Thoracic aorta (tissue), 2 donors: Measurements from ENCODE around the gene GSTK1. TPM values are rescaled to one million over a fixed set of nuclear protein-coding genes. Genes with fewer than 3 reads are reported as not detected.

Experiments
- ATAC-seq: fragments of 150-250 bp; one replicate; pipeline ENCODE4 v1.8.0; 2017; ENCODE audit warnings: low read depth; ENCODE audit not compliant: insufficient number of reproducible peaks, low FRiP score
- DNase-seq: peaks from one replicate; pipeline ENCODE4 v3.0.0-alpha.2; 2020; ENCODE audit warnings: low spot score
- H3K27ac ChIP-seq, 2 donors: fragments of 200-600 bp; sonication (generic); 1 replicate in 1 of 2; 2 replicates in 1 of 2; pipeline ENCODE4 v1.5.1; 2016; ENCODE audit warnings: mild to moderate bottlenecking in 2 of 2, moderate library complexity in 2 of 2
- H3K27me3 ChIP-seq: fragments of 200-600 bp; sonication (generic); replicated peaks from 2 replicates; pipeline ENCODE4 v1.6.0; 2016; ENCODE audit warnings: mild to moderate bottlenecking; ENCODE audit not compliant: insufficient read depth
- H3K36me3 ChIP-seq: fragments of 200-600 bp; sonication (generic); one replicate; pipeline ENCODE4 v1.5.1; 2016
- H3K4me1 ChIP-seq, 2 donors: fragments of 200-600 bp; sonication (generic); 1 replicate in 1 of 2; 2 replicates in 1 of 2; pipeline versions ENCODE4 v1.5.1 to v1.6.0; 2016; ENCODE audit warnings: low read depth in 2 of 2, mild to moderate bottlenecking in 1 of 2; ENCODE audit not compliant: control insufficient read depth in 1 of 2
- H3K4me3 ChIP-seq: fragments of 200-600 bp; sonication (generic); 2 replicates; pipeline ENCODE4 v1.5.1; 2016; ENCODE audit warnings: mild to moderate bottlenecking
- H3K9me3 ChIP-seq: fragments of 200-600 bp; sonication (generic); 2 replicates; pipeline ENCODE4 v1.5.1; 2016
- CTCF ChIP-seq: fragments of 200-600 bp; sonication (generic); IDR thresholded peaks from one replicate; pipeline ENCODE4 v1.5.1; 2019; ENCODE audit warnings: antibody characterized with exemption
- total RNA-seq, 2 donors: library from RNA; depleted of rRNA; stranded (reverse); fragments of >200 nt; gene quantifications; one replicate each; pipeline versions ENCODE4 v1.1.0 to v1.2.3, GENCODE V29; 2016

GSTK1 gene
- total RNA-seq, 2 donors from 2014 or later, result 106 to 148 TPM

DNA sequence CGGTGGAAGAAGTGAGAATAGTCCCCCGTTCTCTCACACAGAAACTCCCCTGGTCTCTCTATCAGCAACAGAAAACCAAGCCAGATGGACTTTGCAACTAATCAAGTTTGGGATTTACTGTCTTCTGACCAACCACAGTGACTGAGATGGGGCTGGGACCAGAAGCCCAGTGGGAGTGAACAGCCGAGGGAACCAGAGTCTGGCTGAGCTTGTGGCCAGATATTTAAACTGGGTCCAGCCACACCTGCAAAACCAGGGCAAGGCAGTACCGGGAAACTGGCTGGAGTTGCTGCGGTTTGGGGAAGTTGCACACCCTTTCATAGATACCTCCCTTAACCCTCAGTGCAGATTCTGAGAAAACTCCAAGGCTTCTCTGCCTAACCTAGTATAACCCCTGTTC is 6.0 kb downstream of the GSTK1 start:
- Histone ChIP-seq H3K9me3 (no peaks in the 10 kb centered on the region), H3K27ac (no peak overlapping the region), H3K36me3 (peaks cover 24% of the 10 kb centered on the region), H3K4me1 (peaks cover 0 to 10% of the 10 kb centered on the region in 2 donors), H3K4me3 (no peak overlapping the region), H3K27me3 (no peaks in the 10 kb centered on the region)
- no peak for TF ChIP-seq CTCF
- ATAC-seq (no peak), DNase-seq (no peak)

GRCh38 chr7:143271240-143271639 is 8.0 kb downstream of the GSTK1 start:
- Histone ChIP-seq H3K36me3 (peaks cover 24% of the 10 kb centered on the region), H3K9me3 (no peaks in the 10 kb centered on the region), H3K27ac (no peak overlapping the region), H3K4me3 (no peak overlapping the region), H3K4me1 (no peaks in the 10 kb centered on the region), H3K27me3 (no peaks in the 10 kb centered on the region)
- ATAC-seq (no peak), DNase-seq (no peak)
- TF ChIP-seq CTCF, result no peak

DNA sequence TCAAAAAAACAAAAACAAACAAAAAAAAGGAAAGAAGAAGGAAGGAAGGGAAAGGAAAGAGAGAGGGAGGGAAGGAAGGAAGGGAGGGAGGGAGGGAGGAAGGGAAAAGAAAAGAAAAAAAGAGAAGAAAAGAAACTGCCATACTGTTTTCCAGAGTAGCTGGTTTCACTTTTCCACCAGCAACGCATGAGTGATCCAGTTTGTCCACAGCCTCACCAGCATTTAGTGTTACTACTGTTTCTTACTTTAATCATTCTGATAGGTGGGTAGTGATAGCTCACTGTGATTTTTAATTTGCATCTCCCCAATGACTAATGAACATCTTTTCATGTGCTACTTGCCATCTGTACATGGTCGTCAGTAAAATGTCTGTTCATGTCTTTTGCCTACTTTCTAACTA is 9.6 kb downstream of the GSTK1 start:
- ATAC-seq, result no peak
- TF ChIP-seq CTCF, result no peak
- Histone ChIP-seq H3K36me3 (peaks cover 16% of the 10 kb centered on the region), H3K27me3 (no peaks in the 10 kb centered on the region), H3K4me1 (no peaks in the 10 kb centered on the region), H3K9me3 (no peaks in the 10 kb centered on the region), H3K4me3 (no peak overlapping the region), H3K27ac (no peak overlapping the region)
- no peak for DNase-seq

GRCh38 chr7:143279186-143280098 is 16.2 kb downstream of the GSTK1 start:
- Histone ChIP-seq H3K27me3 (no peaks in the 10 kb centered on the region), H3K9me3 (no peaks in the 10 kb centered on the region), H3K27ac (peak overlapping the region in 1 of 2 donors; percentile 44), H3K4me1 (no peaks in the 10 kb centered on the region), H3K36me3 (no peaks in the 10 kb centered on the region), H3K4me3 (no peak overlapping the region)
- ATAC-seq (no peak), DNase-seq (no peak)
- TF ChIP-seq CTCF, result no peak

GRCh38 chr7:143280160-143280559 is 16.9 kb downstream of the GSTK1 start:
- Histone ChIP-seq H3K27ac (peak overlapping the region in 1 of 2 donors; percentile 44), H3K9me3 (no peaks in the 10 kb centered on the region), H3K4me3 (no peak overlapping the region), H3K4me1 (no peaks in the 10 kb centered on the region), H3K36me3 (no peaks in the 10 kb centered on the region), H3K27me3 (no peaks in the 10 kb centered on the region)
- TF ChIP-seq CTCF, result no peak
- ATAC-seq (no peak), DNase-seq (no peak)
